PC-9 (cell line): ENCODE results near the gene UBAC1. TPM values are rescaled to one million over a fixed set of nuclear protein-coding genes. Genes with fewer than 3 reads are reported as not detected.

Source experiments
- BruUV-seq: library from RNA; stranded (reverse); fragments of 400-500 nt; replicated peaks from 2 replicates; lab custom pipeline; 2021; lab: Mats Ljungman, UMichigan
- CTCF ChIA-PET: fragments of 300-600 bp; sonication (Branson Sonifier 250); formaldehyde crosslinking; loops from one replicate; lab custom pipeline; 2022; ENCODE audit warnings: antibody characterized with exemption; lab: Charles Lee
- POLR2A ChIA-PET: fragments of 300-600 bp; sonication (Branson Sonifier 250); formaldehyde crosslinking; loops from one replicate; lab custom pipeline; 2022; ENCODE audit warnings: antibody characterized with exemption; ENCODE audit not compliant: unreplicated experiment; lab: Charles Lee
- DNase-seq, 2 experiments: peaks; one replicate each; pipeline versions ENCODE4 v3.0.0 to v3.0.0-alpha.2; 2015 to 2022; ENCODE audit warnings: mixed read lengths in 1 of 2
- H2AFZ ChIP-seq: fragments of 200-600 bp; sonication (generic); 2 replicates; pipeline ENCODE4 v1.8.1; 2017; ENCODE audit warnings: antibody characterized with exemption
- H3F3A ChIP-seq: fragments of 200-600 bp; sonication (generic); 2 replicates; pipeline ENCODE4 v1.8.1; 2017; ENCODE audit warnings: antibody characterized with exemption, mild to moderate bottlenecking, low read depth; ENCODE audit not compliant: insufficient read depth
- H3K27ac ChIP-seq: fragments of 200-600 bp; sonication (generic); 2 replicates; pipeline ENCODE4 v1.6.1; 2016; ENCODE audit warnings: mixed run types
- H3K27me3 ChIP-seq: fragments of 200-600 bp; sonication (generic); 2 replicates; pipeline ENCODE4 v1.6.1; 2016; ENCODE audit warnings: low read depth, mixed run types; ENCODE audit not compliant: insufficient read depth
- H3K36me3 ChIP-seq: fragments of 200-600 bp; sonication (generic); 2 replicates; pipeline ENCODE4 v1.6.1; 2016; ENCODE audit warnings: low read depth, mixed run types
- H3K4me1 ChIP-seq: fragments of 200-600 bp; sonication (generic); replicated peaks from 2 replicates; pipeline ENCODE4 v1.6.1; 2016; ENCODE audit warnings: mixed run types; ENCODE audit not compliant: insufficient read depth
- H3K4me2 ChIP-seq: fragments of 200-600 bp; sonication (generic); 2 replicates; pipeline ENCODE4 v1.6.1; 2017; ENCODE audit warnings: mixed run types
- H3K4me3 ChIP-seq: fragments of 200-600 bp; sonication (generic); 2 replicates; pipeline ENCODE4 v1.6.1; 2016; ENCODE audit warnings: mixed run types
- H3K79me2 ChIP-seq: fragments of 200-600 bp; sonication (generic); 2 replicates; pipeline ENCODE4 v1.6.1; 2017; ENCODE audit warnings: low read depth, mixed run types
- H3K9me2 ChIP-seq: fragments of 200-600 bp; sonication (generic); 2 replicates; pipeline ENCODE4 v1.8.1; 2017; ENCODE audit warnings: mild to moderate bottlenecking; ENCODE audit not compliant: insufficient read depth
- H3K9me3 ChIP-seq: fragments of 200-600 bp; sonication (generic); 2 replicates; pipeline ENCODE4 v1.8.1; 2016; ENCODE audit warnings: low read depth; ENCODE audit not compliant: insufficient read depth
- H4K20me1 ChIP-seq: fragments of 200-600 bp; sonication (generic); 2 replicates; pipeline ENCODE4 v1.8.1; 2017; ENCODE audit not compliant: insufficient read depth
- EZH2 ChIP-seq: fragments of 200-600 bp; sonication (generic); IDR thresholded peaks from 2 replicates; pipeline ENCODE4 v1.8.0; 2017; ENCODE audit warnings: antibody characterized with exemption, low read depth
- intact Hi-C: fragments of 100-400 bp; cut with micrococcal nuclease; formaldehyde crosslinking; loops from one replicate; pipeline ENCODE4 v1.10.0; 2022; ENCODE audit not compliant: unreplicated experiment
- total RNA-seq: library from RNA; stranded (reverse); gene quantifications from 2 replicates; pipeline ENCODE4 v1.2.3, GENCODE V29; 2021
- TF ChIP-seq, protein P1 (sequence below): fragments of 200-600 bp; sonication (generic); conservative IDR thresholded peaks from 2 replicates; pipeline ENCODE4 v1.6.1; 2017; ENCODE audit warnings: mixed run types, antibody characterized with exemption, mild to moderate bottlenecking, moderate library complexity

UBAC1 gene
- total RNA-seq, 1 experiment from 2014 or later, result 27.6 TPM

DNA sequence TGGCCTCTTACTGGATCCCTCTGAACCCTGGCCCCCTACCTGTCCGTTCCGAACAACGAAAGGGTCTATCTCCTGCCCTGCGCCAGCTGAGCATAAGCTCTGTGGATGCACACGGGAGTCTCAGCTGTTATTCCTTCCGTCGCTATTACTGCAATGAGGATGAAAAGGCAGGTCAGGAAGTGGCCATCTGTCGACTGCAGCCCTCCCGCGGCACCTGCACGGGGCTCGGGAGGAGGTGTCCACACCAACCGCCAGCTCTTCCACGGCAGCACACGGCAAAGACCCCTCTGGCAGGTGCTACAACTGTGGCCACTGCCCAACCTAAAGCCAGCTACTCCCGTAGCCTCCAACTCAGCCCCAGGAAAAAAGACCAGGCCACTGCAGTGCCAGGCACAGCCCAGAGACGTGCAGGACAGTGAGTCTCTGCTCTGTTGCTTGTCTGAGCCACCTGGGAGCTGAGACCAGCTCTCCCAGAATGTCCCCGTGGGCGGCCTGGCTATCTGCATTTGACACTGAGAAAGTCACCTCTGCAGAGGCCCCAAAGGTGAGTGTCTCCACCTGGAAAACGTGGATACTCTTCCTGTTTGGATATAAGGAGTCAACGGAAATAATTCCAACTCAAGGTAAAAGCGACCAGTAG lies 72.9 kb downstream of the UBAC1 start:
- Histone ChIP-seq H3F3A (no peaks in the 10 kb centered on the region), H3K79me2 (no peaks in the 10 kb centered on the region), H3K4me3 (no peak overlapping the region), H3K27me3 (no peaks in the 10 kb centered on the region), H3K27ac (no peak overlapping the region), H3K9me2 (no peaks in the 10 kb centered on the region), H3K9me3 (no peaks in the 10 kb centered on the region), H2AFZ (no peak overlapping the region), H4K20me1 (no peaks in the 10 kb centered on the region), H3K4me2 (no peak overlapping the region), H3K36me3 (no peaks in the 10 kb centered on the region), H3K4me1 (no peaks in the 10 kb centered on the region)
- no TSS peak for BruUV-seq
- ChIA-PET POLR2A (no interaction called here), CTCF (no interaction called here)
- DNase-seq, result no peak
- intact Hi-C loops, result no loop called here
- TF ChIP-seq, protein P1, sequence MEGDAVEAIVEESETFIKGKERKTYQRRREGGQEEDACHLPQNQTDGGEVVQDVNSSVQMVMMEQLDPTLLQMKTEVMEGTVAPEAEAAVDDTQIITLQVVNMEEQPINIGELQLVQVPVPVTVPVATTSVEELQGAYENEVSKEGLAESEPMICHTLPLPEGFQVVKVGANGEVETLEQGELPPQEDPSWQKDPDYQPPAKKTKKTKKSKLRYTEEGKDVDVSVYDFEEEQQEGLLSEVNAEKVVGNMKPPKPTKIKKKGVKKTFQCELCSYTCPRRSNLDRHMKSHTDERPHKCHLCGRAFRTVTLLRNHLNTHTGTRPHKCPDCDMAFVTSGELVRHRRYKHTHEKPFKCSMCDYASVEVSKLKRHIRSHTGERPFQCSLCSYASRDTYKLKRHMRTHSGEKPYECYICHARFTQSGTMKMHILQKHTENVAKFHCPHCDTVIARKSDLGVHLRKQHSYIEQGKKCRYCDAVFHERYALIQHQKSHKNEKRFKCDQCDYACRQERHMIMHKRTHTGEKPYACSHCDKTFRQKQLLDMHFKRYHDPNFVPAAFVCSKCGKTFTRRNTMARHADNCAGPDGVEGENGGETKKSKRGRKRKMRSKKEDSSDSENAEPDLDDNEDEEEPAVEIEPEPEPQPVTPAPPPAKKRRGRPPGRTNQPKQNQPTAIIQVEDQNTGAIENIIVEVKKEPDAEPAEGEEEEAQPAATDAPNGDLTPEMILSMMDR, result no peak
- TF ChIP-seq EZH2, result no peak

DNA sequence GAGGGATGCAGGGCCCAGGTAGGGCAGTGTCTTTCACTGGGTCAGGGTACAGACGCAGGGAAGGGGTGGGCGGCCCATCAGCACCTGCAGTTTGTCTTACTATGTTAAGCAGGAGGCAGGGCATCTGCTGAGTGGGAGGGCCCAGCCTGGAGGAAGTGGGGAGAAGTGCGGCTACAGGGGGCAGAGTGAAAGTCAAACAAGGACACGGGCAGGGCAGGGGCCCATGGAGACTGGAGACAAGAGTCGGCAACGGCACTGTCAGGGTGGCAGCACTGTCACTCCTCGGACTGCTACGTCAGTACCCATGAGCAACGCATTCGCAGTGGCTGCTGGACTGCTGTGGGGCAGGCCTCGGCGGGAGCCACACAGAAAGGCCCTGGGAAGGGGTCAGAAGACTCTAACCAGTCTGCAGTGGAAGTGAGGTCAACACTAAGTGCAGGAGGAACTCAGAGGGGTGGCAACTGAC lies 73.6 kb downstream of the UBAC1 start:
- no peaks in the 10 kb centered on the region for H3K79me2 ChIP-seq
- H3K36me3 ChIP-seq, result no peaks in the 10 kb centered on the region
- no peak overlapping the region for H2AFZ ChIP-seq
- BruUV-seq, result no TSS peak
- no peaks in the 10 kb centered on the region for H4K20me1 ChIP-seq
- intact Hi-C loops, result no loop called here
- no peaks in the 10 kb centered on the region for H3K9me3 ChIP-seq
- DNase-seq, result no peak
- no peak overlapping the region for H3K27ac ChIP-seq
- ChIA-PET POLR2A (no interaction called here), CTCF (no interaction called here)
- H3K4me2 ChIP-seq, result no peak overlapping the region
- no peak for TF ChIP-seq EZH2
- TF ChIP-seq, protein P1, result no peak
- H3K27me3 ChIP-seq, result no peaks in the 10 kb centered on the region
- no peaks in the 10 kb centered on the region for H3K4me1 ChIP-seq
- no peaks in the 10 kb centered on the region for H3F3A ChIP-seq
- no peaks in the 10 kb centered on the region for H3K9me2 ChIP-seq
- H3K4me3 ChIP-seq, result no peak overlapping the region

DNA sequence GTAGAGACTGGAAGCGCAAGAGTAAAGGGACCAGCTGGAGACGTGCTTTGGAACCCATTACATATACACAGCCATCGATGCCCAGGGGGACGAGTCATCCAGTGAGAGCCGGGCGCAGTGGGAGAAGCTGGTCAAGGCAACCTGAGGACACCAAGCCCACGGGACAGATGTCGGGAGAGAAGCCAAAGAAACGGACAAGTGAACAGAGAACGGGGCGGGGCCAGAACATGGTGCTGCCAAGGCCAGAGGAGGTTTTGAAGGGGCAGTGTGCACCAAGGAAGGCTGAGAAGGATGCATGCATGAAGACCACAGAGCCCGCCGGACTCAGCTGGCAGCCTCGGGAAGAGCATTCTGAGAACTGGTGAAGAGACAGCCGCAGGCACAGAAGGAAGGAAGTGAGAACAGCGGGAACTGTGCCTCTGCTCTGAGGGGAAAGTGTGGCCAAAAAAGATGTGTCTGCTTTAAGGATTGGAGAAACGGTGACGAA lies 74.1 kb downstream of the UBAC1 start:
- Histone ChIP-seq H3K27me3 (no peaks in the 10 kb centered on the region), H2AFZ (no peak overlapping the region), H3K9me3 (no peaks in the 10 kb centered on the region), H3K27ac (no peak overlapping the region), H3K4me1 (no peaks in the 10 kb centered on the region), H3K79me2 (no peaks in the 10 kb centered on the region), H3K36me3 (no peaks in the 10 kb centered on the region), H3K4me3 (no peak overlapping the region), H3K4me2 (no peak overlapping the region), H3K9me2 (no peaks in the 10 kb centered on the region), H4K20me1 (no peaks in the 10 kb centered on the region), H3F3A (no peaks in the 10 kb centered on the region)
- ChIA-PET CTCF (no interaction called here), POLR2A (no interaction called here)
- no TSS peak for BruUV-seq
- intact Hi-C loops, result no loop called here
- no peak for TF ChIP-seq EZH2
- TF ChIP-seq, protein P1, result no peak
- no peak for DNase-seq
